Activated naive CD8-positive, alpha-beta T cell (primary cell): ENCODE data around the gene MED6.

ENCODE experiments used
- H3K27ac Mint-ChIP-seq: one replicate; pipeline ENCODE4 v1.8.0; 2021; ENCODE audit warnings: mixed read lengths
- H3K27me3 Mint-ChIP-seq: one replicate; pipeline ENCODE4 v1.8.0; 2021; ENCODE audit warnings: mixed read lengths
- H3K36me3 Mint-ChIP-seq: one replicate; pipeline ENCODE4 v1.8.0; 2021; ENCODE audit warnings: mixed read lengths
- H3K4me1 Mint-ChIP-seq: one replicate; pipeline ENCODE4 v1.8.0; 2021; ENCODE audit warnings: low read depth, mixed read lengths
- H3K4me3 Mint-ChIP-seq: one replicate; pipeline ENCODE4 v1.8.0; 2021; ENCODE audit warnings: mild to moderate bottlenecking, mixed read lengths
- H3K9me3 Mint-ChIP-seq: one replicate; pipeline ENCODE4 v1.8.0; 2021; ENCODE audit warnings: low read depth, mixed read lengths

MED6 gene

DNA sequence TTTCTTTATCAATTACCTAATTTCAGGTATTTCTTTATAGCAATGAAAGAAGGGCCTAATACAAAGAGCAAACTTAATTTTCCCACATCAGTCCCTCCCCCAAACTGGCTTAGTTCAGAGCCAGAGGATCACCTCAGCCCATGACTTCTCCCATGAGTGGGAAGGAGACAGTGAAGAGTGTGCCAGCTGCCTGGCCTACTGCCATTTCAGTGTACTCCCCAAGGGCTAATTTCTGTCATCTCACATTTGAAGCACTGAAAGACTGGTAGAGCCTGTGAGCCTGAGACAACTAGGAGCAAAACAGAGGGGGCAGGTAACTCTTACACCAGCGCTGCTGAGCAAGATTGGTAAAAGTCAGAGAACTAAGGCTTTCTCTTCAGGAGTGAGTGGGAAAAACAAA lies 36.6 kb downstream of the MED6 start:
- Mint-ChIP-seq H3K27me3 (no peaks in the 10 kb centered on the region), H3K4me3 (no peak overlapping the region), H3K36me3 (peaks cover 51% of the 10 kb centered on the region), H3K4me1 (peaks cover 2% of the 10 kb centered on the region), H3K27ac (no peak overlapping the region), H3K9me3 (peaks cover 24% of the 10 kb centered on the region)

- Mint-ChIP-seq H3K36me3 (peaks cover 52% of the 10 kb centered on the region), H3K27ac (no peak overlapping the region)
These were observed 37.0 kb downstream of the MED6 start for GRCh38 chr14:70563417-70563816.

DNA sequence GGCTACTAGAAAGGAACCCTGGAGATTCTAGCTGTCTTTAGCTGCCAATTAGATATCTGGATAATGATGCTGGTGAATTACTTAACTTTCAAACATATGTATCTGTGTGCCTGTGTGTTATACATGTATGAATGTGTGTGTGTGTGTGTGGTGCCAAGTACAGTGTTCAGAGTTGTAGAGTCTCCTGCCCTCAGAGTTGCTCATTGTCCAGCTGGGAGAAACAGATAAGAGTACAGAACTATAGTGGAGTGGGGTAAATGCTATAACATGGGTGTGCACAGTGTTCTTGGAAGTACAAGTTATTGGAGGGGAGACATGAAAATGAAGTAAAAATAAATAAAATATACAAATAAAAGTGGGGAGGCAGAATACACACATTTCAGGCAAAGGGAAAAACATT lies 42.1 kb downstream of the MED6 start:
- Mint-ChIP-seq H3K4me1 (no peaks in the 10 kb centered on the region), H3K4me3 (no peak overlapping the region), H3K27me3 (no peaks in the 10 kb centered on the region), H3K9me3 (peaks cover 20% of the 10 kb centered on the region), H3K27ac (no peak overlapping the region), H3K36me3 (peaks cover 31% of the 10 kb centered on the region)

More at GRCh38 chr14:70563417-70563816, 37.0 kb downstream of the MED6 start:
- Mint-ChIP-seq H3K4me3 (no peak overlapping the region), H3K27me3 (no peaks in the 10 kb centered on the region), H3K9me3 (peaks cover 24% of the 10 kb centered on the region), H3K4me1 (no peaks in the 10 kb centered on the region)

GRCh38 chr14:70555890-70556289 lies 44.6 kb downstream of the MED6 start:
- Mint-ChIP-seq H3K4me3 (no peak overlapping the region), H3K36me3 (peaks cover 12% of the 10 kb centered on the region), H3K27me3 (no peaks in the 10 kb centered on the region), H3K4me1 (no peaks in the 10 kb centered on the region), H3K27ac (no peak overlapping the region), H3K9me3 (peaks cover 1% of the 10 kb centered on the region)

DNA sequence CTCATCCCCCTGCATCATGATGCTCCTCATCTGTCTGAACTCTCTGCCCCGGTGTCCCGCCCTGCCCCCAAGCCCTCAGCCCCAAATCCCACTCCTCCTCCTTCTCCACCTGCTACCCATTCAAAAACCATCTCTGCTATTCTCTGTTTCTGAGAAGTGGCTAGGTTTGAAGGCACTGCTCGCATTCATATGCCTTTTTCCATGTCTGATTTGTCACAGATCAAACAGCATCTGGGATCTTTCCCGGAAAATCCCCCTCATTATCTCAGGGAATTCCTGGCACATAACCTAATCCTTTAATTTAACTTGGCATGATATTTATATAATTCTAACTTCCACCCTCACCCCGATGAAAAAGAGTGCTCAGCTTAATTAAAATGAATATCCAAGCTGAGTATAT lies 62.4 kb downstream of the MED6 start:
- Mint-ChIP-seq H3K36me3 (peaks cover 19% of the 10 kb centered on the region), H3K4me3 (no peak overlapping the region), H3K27me3 (no peaks in the 10 kb centered on the region), H3K9me3 (no peaks in the 10 kb centered on the region), H3K27ac (no peak overlapping the region), H3K4me1 (peaks cover 1% of the 10 kb centered on the region)

DNA sequence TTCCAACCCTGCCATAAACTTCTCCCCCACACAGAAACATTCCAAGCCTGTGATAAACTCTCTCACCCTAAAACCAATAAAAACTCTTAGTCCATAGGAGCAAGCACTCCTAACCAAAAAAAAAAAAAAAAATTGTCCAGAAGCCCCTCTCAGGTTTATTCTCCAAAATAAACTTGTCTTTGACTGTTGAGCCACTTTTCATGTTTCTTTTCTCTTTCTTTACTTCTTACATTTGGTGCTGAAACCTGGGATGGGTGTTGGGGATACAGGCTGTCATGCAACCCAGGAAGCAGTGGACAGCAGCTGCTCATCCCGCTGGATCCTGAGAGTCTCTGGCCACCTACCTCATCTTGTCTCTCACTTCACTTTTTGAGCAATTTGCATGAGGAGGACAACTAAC lies 63.6 kb downstream of the MED6 start:
- Mint-ChIP-seq H3K27ac (no peak overlapping the region), H3K9me3 (peaks cover 11% of the 10 kb centered on the region), H3K36me3 (peaks cover 30% of the 10 kb centered on the region), H3K4me3 (no peak overlapping the region), H3K4me1 (peaks cover 1% of the 10 kb centered on the region), H3K27me3 (no peaks in the 10 kb centered on the region)

DNA sequence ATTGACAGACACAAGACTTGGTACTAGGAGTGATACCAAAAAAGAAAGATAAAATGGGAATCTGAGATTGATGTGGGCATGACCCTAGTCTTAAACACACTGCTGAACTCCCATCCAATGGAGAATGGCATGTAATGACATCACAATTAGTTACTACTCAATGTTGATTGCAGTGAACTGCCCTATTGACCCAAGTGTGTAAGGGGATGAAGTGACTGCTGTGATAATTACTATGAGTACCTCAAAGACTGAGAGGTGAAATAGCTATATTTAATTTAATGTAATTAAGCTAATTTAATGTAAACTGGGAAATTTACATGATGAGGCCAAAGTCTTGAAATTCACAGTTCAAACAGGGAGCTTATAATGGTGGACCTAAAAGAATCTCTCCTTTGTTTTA lies 65.6 kb downstream of the MED6 start, which contains the start of gene ADAM20:
Gene ADAM20, minus strand, starts transcription at position 101 of the 400 bp plus-strand sequence. CDS start 10,247 bp downstream, outside the sequence.
- Mint-ChIP-seq H3K27me3 (no peaks in the 10 kb centered on the region), H3K4me1 (no peaks in the 10 kb centered on the region), H3K27ac (no peak within 1 kb of the TSS), H3K36me3 (peaks cover 37% of the 10 kb centered on the region), H3K4me3 (no peak within 1 kb of the TSS), H3K9me3 (peaks cover 11% of the 10 kb centered on the region)
